NCI-H1694 (cell line): Measurements from ENCODE around the gene PICK1.
A peak's percentile ranks its signal among the peaks of the same experiment; 100 is the strongest.

Experiments used
- DNase-seq: peaks from one replicate; lab custom pipeline; 2025; lab: John Stamatoyannopoulos, UW

The PICK1 gene

DNA sequence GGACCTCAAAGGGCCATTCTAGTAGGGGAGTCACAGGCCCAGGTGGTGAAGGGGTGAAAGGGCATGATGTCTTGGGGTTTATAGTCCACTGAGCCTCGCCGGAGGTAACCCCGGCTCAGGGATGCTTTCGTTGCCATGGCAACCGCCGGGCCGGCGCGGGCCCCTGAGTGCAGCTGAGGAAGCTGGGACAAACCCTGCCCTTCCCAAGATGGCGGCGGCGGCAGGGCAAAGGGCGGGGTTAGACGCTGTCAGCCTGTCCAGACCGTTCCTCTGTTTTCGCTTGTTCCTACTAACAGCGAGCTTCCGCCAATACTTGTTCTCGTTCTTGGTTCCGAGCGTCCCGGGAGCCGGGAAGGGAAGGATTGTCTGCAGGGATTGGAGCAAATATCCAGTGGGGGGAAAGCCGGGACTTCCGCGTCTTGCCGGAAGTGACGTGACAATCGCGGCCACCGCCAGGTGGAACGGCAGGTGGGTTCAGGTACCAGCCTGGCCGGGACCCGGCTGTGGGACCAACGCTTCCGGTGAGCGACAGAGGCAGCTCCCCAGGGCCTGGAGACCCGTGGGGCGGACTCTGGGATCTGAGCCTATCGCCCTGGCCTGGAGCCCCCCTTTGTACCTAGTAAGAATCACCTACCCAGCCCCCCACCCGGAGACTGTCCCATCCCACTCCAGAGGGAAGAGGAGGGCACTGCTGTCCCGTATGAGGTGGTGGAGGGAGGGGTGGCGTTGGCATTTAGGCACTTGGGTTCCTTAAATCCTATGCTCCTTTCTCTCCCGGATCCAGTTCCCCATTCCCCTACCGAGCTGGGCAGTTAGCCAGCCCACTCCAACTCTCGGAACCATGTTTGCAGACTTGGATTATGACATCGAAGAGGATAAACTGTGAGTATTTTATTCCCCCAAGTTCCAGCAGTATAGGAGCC, at the start of gene PICK1:
Gene PICK1 (plus strand): TSS at position 436 of the 923 bp plus-strand sequence. CDS start 406 bp downstream, at position 842.
- DNase-seq, result peak; percentile 68

DNA sequence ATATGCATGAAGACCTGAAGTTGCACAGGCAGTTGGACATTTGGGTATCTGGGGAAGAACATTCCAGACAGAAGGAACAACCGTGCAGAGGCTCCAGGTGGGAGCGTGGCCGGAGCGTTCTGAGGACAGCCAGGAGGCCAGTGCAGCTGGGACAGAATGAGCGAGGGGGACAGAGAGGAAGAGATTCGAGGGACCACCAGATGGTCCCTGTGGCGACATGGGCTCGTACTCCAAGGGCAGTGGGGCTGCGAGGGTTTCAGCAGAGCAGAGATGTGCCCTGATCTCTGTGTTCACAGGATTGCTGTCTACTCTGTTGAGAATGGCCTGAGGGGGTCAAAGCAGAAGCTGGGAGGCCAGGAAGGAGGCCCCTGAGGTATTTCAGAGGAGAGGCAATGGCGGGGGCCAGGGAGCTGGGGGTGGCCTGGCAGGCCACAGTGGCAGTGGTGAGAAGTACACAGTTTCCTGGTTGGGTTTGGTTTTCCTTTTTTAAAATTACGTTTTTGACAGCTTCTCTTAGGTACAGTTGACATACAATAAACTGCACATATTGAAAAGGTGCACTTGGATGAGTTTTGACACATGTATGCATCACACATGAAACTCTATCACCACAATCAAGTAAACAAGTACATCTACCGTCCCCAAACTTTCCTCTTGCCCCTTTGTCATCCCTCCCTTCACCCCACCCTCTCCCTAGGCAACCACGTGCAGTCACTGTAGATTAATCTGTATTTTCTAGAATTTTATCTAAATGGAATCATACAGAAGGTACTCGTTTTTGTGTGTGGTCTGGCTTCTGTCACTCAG, 48.0 kb upstream of the PICK1 start:
- no peak for DNase-seq

- no peak for DNase-seq
Observed at GRCh38 chr22:38012604-38013072, 44.6 kb upstream of the PICK1 start.

GRCh38 chr22:38014083-38014482, 43.1 kb upstream of the PICK1 start:
- no peak for DNase-seq

DNA sequence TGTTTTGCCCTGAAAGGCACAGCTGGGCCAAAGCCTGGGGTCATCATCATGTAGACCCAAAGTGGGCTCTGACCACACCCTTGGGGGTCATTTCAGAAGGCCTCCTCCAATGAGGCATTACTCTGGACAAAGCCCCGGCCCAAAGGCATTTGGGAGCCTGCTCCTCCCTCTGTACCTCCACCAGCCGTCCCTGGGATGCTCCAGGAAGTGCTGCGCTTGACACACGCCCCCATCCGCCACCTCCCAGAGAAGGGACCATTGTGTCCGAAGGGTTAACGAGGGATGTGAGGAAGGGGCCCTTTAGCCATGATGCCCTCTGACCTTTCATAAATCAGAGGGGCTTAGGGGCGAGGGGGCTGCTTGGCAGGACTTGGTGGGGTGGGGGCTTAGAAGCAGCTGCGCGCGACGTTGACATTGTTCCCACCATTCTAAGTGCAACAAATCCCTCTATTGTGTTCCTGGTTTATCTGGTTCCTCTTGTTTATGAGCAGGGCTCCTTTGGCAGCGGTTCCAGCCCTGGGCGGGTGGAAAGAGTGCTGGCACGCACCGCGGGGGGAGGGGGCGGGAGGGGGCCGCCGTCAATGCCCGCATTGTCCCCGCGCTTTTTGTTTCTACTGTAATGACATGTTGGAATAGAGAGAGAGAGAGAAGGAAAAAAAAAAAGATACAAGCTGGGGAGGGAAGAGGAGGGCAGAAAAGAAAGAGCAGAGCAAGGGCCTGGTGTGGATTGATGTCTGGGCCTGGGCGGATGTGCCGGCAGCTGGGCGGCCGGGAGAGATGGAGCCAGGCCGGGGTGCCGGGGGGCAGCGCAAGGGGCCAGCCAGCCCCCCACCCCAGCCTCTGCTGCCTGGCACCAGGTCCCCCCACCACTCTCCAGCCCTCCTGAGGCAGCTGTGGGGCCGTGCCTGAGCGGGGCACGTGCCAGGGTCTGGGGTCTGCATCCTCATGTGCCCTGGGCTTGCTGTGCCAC, 40.7 kb upstream of the PICK1 start:
- no peak for DNase-seq

DNA sequence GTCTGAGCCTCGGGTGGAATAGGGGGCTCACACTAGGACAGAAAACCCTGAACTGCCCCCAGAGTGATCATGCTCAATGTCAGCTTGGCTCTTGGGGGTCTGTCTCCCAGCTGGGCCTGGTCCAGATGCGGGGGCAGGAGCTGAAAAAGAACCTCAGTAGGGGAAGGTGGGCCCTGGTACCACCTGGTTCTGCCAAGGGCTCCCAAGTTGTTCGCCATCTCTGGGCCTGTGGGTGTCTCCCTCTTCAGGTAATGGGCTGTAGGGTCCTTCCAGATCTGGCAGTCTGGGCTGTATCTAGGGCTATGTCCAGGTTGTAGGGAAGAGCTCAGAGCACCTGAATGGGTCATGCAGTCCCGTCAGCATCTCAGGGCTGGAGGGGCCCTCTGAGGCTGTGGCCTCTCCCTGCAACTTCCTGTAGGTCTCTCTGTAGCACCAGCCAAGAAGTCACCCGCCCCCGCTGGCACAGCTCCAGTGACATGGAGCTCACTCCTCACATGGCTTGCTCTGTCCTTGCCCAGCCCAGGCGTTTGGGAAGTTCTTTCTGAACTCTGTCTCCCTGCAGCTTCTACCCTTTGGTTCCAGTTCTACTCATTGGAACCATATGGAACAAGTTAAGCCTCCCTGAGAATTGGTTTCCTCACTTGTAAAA, 39.8 kb upstream of the PICK1 start:
- DNase-seq, result no peak

- no peak for DNase-seq
Observed at GRCh38 chr22:38017939-38018885, 39.0 kb upstream of the PICK1 start.

GRCh38 chr22:38018938-38019827, 38.0 kb upstream of the PICK1 start:
- no peak for DNase-seq

DNA sequence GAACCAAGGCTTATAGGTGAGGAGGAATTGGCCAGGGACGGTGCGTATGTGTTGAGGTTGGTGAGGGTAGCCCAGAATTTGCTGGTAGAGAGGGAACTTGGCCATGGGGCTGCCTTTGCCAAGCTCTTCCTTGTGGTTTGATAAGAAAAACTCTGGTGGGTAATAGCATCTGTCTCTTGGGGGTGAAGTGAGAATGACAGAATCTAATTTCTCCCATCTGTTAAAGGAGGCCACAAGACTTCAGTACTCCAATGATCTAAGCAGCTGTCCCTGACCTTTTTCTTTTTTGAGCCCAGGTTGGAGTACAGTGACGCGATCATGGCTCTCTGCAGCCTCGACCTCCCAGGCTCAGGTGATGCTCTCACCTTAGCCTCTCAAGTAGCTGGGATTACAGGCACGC, 36.0 kb upstream of the PICK1 start:
- no peak for DNase-seq

DNA sequence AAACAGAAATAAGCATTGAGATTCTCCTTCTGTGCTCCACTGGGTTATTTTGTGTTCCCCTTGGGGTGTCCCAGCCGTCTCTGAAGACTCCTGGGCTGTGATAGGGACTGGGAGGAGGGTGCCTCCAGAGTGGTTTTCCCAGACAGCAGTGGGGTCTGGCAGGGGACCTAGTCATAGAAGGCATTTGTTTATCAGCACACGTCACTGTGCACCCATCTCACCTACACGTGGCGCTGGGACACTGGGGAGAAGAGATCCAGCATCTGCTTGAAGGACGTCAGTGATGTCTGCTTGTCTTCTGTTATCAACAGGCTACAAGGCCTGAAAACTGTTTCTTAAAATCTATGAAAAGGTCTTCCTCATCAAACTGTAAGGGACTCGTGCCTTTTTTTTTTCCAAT, 34.2 kb upstream of the PICK1 start:
- no peak for DNase-seq

- no peak for DNase-seq
Observed at GRCh38 chr22:38025514-38025913, 31.7 kb upstream of the PICK1 start.

DNA sequence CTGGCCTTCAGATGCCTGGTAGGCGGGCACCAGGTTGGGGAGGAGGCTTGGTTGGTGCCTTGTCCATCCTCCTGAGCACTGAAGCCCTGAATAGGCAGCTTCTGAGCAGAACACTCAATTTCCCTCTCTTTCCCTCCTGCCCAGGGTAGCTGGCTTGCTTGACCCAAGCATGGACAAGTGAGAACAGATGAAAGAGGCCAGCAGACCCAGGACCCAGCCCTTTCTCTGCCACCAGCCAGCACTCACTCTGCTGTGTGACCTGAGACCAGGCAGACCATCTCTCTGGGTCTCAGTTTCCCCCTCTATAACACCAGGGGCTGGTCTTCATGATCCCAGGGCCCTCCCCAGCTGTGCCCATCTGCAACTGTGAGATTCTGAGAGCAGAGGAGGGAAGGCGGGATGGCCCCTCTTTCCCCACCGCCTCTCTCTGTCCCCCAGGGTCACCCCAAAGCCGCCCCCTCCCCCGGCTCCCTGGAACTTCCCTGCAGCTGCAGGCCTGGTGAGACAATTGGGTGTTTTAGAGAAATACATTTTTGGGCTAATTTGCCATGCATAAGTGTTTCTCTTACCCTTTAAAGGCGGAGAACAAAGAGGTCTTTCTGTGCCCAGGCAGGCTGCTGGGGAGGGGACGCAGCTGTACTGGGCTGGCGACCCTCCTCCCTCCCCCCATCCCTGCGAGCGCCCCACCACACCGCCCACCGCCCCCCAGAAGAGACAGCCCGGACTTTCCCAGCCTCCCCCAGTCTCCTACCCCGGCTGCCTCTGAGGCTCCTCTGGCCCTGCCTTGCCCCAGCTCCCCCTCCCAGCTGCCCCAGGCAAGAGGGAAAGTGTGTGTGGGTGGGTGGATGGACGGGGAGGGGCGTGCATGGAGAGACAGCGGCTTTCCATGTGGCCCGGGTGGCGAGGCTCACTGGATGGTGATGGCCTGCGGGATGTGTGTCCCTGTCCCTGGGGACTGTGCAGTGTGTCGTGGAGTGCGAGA, 30.8 kb upstream of the PICK1 start:
- no peak for DNase-seq

DNA sequence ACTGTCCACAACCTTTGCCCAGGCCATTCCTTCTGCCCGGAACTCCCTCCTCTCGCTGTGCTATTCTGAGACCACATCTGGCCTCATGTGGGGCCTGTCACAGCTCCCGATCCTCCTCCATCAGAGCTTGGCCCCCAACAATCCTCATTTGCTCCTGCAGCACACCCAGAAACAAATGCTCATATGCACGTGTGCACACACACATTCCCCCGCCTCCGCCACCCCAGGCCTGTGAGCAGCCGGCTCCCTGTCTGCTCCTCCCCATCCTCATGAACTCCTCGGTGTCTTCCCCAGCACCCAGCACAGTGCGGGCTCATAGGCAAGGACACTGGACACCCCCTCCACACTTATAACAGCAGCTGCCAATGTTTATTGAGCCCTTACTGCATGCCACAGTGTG, 29.7 kb upstream of the PICK1 start:
- no peak for DNase-seq

GRCh38 chr22:38028344-38029130, 28.7 kb upstream of the PICK1 start:
- DNase-seq, result no peak

GRCh38 chr22:38029370-38029769, 27.8 kb upstream of the PICK1 start:
- no peak for DNase-seq

- no peak for DNase-seq
Observed at GRCh38 chr22:38029901-38030300, 27.3 kb upstream of the PICK1 start.
